OCI-LY7 (cell line): Measurements from ENCODE around the gene LRRD1. TPM values are rescaled to one million over a fixed set of nuclear protein-coding genes. Genes with fewer than 3 reads are reported as not detected.

Source experiments
- BruUV-seq: library from RNA; stranded (reverse); fragments of 400-500 nt; replicated peaks from 2 replicates; lab custom pipeline; 2021; lab: Mats Ljungman, UMichigan
- CTCF ChIA-PET: fragments of 300-600 bp; sonication (Branson Sonifier 250); formaldehyde crosslinking; loops from one replicate; lab custom pipeline; 2022; ENCODE audit warnings: antibody characterized with exemption; ENCODE audit not compliant: unreplicated experiment; lab: Charles Lee
- POLR2A ChIA-PET: fragments of 300-600 bp; sonication (Branson Sonifier 250); formaldehyde crosslinking; loops from one replicate; lab custom pipeline; 2022; ENCODE audit warnings: antibody characterized with exemption; lab: Charles Lee
- DNase-seq: peaks from one replicate; pipeline ENCODE4 v3.0.0-alpha.2; 2015; ENCODE audit warnings: low spot score
- H2AFZ ChIP-seq: fragments of 200-600 bp; sonication (generic), shearing (Covaris generic); 2 replicates; pipeline ENCODE4 v1.6.1; 2014; ENCODE audit warnings: mild to moderate bottlenecking, antibody characterized with exemption, low read length, moderate library complexity
- H3K27ac ChIP-seq: fragments of 200-600 bp; sonication (generic); 2 replicates; pipeline ENCODE4 v1.5.1; 2014; ENCODE audit warnings: mixed run types, low read depth, mild to moderate bottlenecking, moderate library complexity, low read length, inconsistent platforms; ENCODE audit not compliant: poor library complexity, severe bottlenecking
- H3K36me3 ChIP-seq: fragments of 200-600 bp; sonication (generic); 2 replicates; pipeline ENCODE4 v1.6.1; 2014; ENCODE audit warnings: mild to moderate bottlenecking, antibody characterized with exemption, low read length, moderate library complexity, mixed read lengths; ENCODE audit not compliant: insufficient read depth
- H3K4me1 ChIP-seq: fragments of 200-600 bp; sonication (generic); 2 replicates; pipeline ENCODE4 v1.5.1; 2014; ENCODE audit warnings: mild to moderate bottlenecking, low read length; ENCODE audit not compliant: insufficient read depth, poor library complexity, severe bottlenecking
- H3K4me2 ChIP-seq: fragments of 200-600 bp; sonication (generic); 2 replicates; pipeline ENCODE4 v1.6.1; 2014; ENCODE audit warnings: mild to moderate bottlenecking, low read length
- H3K4me3 ChIP-seq: fragments of 200-600 bp; sonication (generic); 2 replicates; pipeline ENCODE4 v1.5.1; 2014; ENCODE audit warnings: mild to moderate bottlenecking, low read depth, low read length; ENCODE audit not compliant: poor library complexity, severe bottlenecking
- H3K79me2 ChIP-seq: fragments of 200-600 bp; sonication (generic); 2 replicates; pipeline ENCODE4 v1.6.1; 2016; ENCODE audit warnings: low read depth, mild to moderate bottlenecking, low read length, moderate library complexity, mixed read lengths; ENCODE audit not compliant: insufficient read depth
- H3K9me2 ChIP-seq: fragments of 200-600 bp; sonication (generic); 2 replicates; pipeline ENCODE4 v1.6.1; 2016; ENCODE audit warnings: mild to moderate bottlenecking, low read length, mixed read lengths; ENCODE audit not compliant: insufficient read depth
- H3K9me3 ChIP-seq: fragments of 200-600 bp; sonication (generic); 2 replicates; pipeline ENCODE4 v1.6.1; 2014; ENCODE audit warnings: mild to moderate bottlenecking, mixed run types, low read length, mixed read lengths
- H4K20me1 ChIP-seq: fragments of 200-600 bp; sonication (generic); 2 replicates; pipeline ENCODE4 v1.6.1; 2014; ENCODE audit warnings: mild to moderate bottlenecking, antibody characterized with exemption, low read length, moderate library complexity, mixed read lengths; ENCODE audit not compliant: insufficient read depth
- EZH2phosphoT487 ChIP-seq: fragments of 200-600 bp; sonication (generic); IDR thresholded peaks from 2 replicates; pipeline ENCODE4 v1.6.1; 2018; ENCODE audit warnings: low read depth, borderline replicate concordance, mild to moderate bottlenecking, mixed run types, antibody characterized with exemption, low read length, moderate library complexity, mixed read lengths
- intact Hi-C: fragments of 100-400 bp; cut with micrococcal nuclease; formaldehyde crosslinking; loops from one replicate; pipeline ENCODE4 v1.10.0; 2022; ENCODE audit not compliant: unreplicated experiment
- total RNA-seq, 2 experiments: library from RNA; depleted of rRNA in 1 of 2; stranded (reverse); fragments of >200 nt in 1 of 2; shearing (Covaris generic) in 1 of 2; gene quantifications; 2 replicates each; pipeline ENCODE4 v1.2.3, GENCODE V29; 2014 to 2022
- TF ChIP-seq, protein P1 (sequence below): fragments of 200-600 bp; sonication (generic); conservative IDR thresholded peaks from 2 replicates; pipeline ENCODE4 v1.5.1; 2014; ENCODE audit warnings: mild to moderate bottlenecking, antibody characterized with exemption, low read length, moderate library complexity, mixed read lengths

LRRD1 gene
- total RNA-seq, 2 experiments from 2014 or later = 0.42 TPM; not detected in 1

DNA sequence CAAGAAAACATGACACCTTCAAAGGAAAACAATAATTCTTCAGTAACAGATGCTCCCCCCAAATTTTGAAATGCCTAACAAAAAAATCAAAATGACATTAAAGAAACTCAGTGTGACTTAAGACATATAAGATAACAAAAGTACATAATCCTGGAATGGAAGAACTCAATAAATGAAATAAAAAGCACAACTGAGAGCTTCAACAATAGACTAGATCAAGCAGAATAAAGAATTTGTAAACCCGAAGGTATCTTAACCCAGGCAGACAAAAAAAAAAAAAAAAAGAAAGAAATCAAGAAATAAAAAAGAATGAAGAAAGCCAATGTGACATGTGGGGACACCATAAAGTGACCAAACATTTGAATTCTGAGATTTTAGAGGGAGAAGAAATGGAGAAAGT, 27.7 kb upstream of the LRRD1 start:
- no peak overlapping the region for H3K4me3 ChIP-seq
- DNase-seq = peak; percentile 16
- H3K4me1 ChIP-seq = no peaks in the 10 kb centered on the region
- no peak overlapping the region for H3K4me2 ChIP-seq
- no peaks in the 10 kb centered on the region for H4K20me1 ChIP-seq
- CTCF ChIA-PET = no interaction called here
- no peak overlapping the region for H2AFZ ChIP-seq
- TF ChIP-seq, protein P1, sequence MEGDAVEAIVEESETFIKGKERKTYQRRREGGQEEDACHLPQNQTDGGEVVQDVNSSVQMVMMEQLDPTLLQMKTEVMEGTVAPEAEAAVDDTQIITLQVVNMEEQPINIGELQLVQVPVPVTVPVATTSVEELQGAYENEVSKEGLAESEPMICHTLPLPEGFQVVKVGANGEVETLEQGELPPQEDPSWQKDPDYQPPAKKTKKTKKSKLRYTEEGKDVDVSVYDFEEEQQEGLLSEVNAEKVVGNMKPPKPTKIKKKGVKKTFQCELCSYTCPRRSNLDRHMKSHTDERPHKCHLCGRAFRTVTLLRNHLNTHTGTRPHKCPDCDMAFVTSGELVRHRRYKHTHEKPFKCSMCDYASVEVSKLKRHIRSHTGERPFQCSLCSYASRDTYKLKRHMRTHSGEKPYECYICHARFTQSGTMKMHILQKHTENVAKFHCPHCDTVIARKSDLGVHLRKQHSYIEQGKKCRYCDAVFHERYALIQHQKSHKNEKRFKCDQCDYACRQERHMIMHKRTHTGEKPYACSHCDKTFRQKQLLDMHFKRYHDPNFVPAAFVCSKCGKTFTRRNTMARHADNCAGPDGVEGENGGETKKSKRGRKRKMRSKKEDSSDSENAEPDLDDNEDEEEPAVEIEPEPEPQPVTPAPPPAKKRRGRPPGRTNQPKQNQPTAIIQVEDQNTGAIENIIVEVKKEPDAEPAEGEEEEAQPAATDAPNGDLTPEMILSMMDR = no peak
- TF ChIP-seq EZH2phosphoT487 = no peak
- no TSS peak for BruUV-seq
- peaks cover 19% of the 10 kb centered on the region; the same call in 1 of the 2 replicates for H3K9me3 ChIP-seq
- H3K9me2 ChIP-seq = no peaks in the 10 kb centered on the region
- intact Hi-C loops = no loop called here
- H3K36me3 ChIP-seq = peaks cover 88% of the 10 kb centered on the region
- POLR2A ChIA-PET = interaction anchor here (1.7 kb wide), 1 partner anchor 11 kb away, joined by 4 read pairs; no protein-coding TSS in a partner anchor
- H3K27ac ChIP-seq = no peak overlapping the region
- H3K79me2 ChIP-seq = no peaks in the 10 kb centered on the region

GRCh38 chr7:92205987-92206386, 27.0 kb upstream of the LRRD1 start:
- ChIA-PET CTCF (no interaction called here), POLR2A (interaction anchor here (0.6 to 1.7 kb wide), 4 partner anchors 9 to 16 kb away, joined by 3 to 5 read pairs (median 4); no protein-coding TSS in a partner anchor)
- no peaks in the 10 kb centered on the region for H3K9me2 ChIP-seq
- H3K4me1 ChIP-seq = no peaks in the 10 kb centered on the region
- intact Hi-C loops = no loop called here
- H3K4me2 ChIP-seq = no peak overlapping the region
- H2AFZ ChIP-seq = no peak overlapping the region
- peaks cover 19% of the 10 kb centered on the region; the same call in 1 of the 2 replicates for H3K9me3 ChIP-seq
- H4K20me1 ChIP-seq = no peaks in the 10 kb centered on the region
- no peaks in the 10 kb centered on the region for H3K79me2 ChIP-seq
- TF ChIP-seq, protein P1 = no peak
- no peak for TF ChIP-seq EZH2phosphoT487
- H3K36me3 ChIP-seq = peaks cover 81% of the 10 kb centered on the region
- H3K27ac ChIP-seq = no peak overlapping the region
- no TSS peak for BruUV-seq
- DNase-seq = no peak
- H3K4me3 ChIP-seq = no peak overlapping the region

DNA sequence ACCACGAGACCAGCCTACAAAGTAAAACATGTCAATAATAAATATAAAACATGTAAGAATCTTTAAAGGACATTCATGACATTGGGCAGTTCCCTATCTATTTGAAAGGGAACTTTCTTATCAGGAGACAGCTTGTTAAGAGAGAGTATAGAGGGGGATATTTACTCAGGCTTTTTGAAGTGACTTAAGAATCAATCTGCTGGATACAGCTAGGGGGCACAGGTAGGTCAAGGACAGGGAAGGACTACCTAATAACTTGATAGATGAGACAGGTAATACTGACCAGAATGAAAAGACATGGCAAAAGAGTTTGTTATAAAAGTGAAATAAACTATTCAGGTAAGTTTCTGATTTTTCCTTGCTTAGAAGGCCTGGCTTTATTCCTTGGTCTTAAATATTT, 21.8 kb upstream of the LRRD1 start:
- Histone ChIP-seq H3K4me2 (no peak overlapping the region), H3K4me1 (no peaks in the 10 kb centered on the region), H3K79me2 (no peaks in the 10 kb centered on the region), H3K9me3 (no peaks in the 10 kb centered on the region), H4K20me1 (no peaks in the 10 kb centered on the region), H3K27ac (no peak overlapping the region), H3K36me3 (peaks cover 55% of the 10 kb centered on the region), H3K9me2 (no peaks in the 10 kb centered on the region), H2AFZ (no peak overlapping the region), H3K4me3 (no peak overlapping the region)
- ChIA-PET POLR2A (interaction anchor here (0.9 kb wide), 1 partner anchor 248 kb away, joined by 3 read pairs; no protein-coding TSS in a partner anchor), CTCF (no interaction called here)
- peak; percentile 7 for DNase-seq
- TF ChIP-seq, protein P1 = peak; percentile 57
- TF ChIP-seq EZH2phosphoT487 = no peak
- BruUV-seq = no TSS peak
- intact Hi-C loops = no loop called here
